GM21360 (cell line): ENCODE measurements around the gene PRKCQ.
"Not testable (repeated sequence)": the region's sequence is repeated elsewhere in the genome, so short reads cannot be mapped to it uniquely, and the experiment has no call there.

Source experiments
- ATAC-seq: cut with Tn5 transposase; IDR thresholded peaks from one replicate; pipeline ENCODE4 v1.9.1; 2021; ENCODE audit warnings: mild to moderate bottlenecking, moderate library complexity; ENCODE audit not compliant: unreplicated experiment

Gene PRKCQ

GRCh38 chr10:6393168-6393567, 186.9 kb downstream of the PRKCQ start:
- no peak for ATAC-seq

GRCh38 chr10:6390213-6390845, 189.7 kb downstream of the PRKCQ start:
- no peak for ATAC-seq

- no peak for ATAC-seq
Observed at GRCh38 chr10:6388261-6388893, 191.7 kb downstream of the PRKCQ start.

- no peak for ATAC-seq
Observed at GRCh38 chr10:6386960-6387359, 193.1 kb downstream of the PRKCQ start.

- ATAC-seq, result no peak
Observed at GRCh38 chr10:6386346-6386745, 193.7 kb downstream of the PRKCQ start.

GRCh38 chr10:6385665-6386064, 194.4 kb downstream of the PRKCQ start:
- ATAC-seq, result no peak

GRCh38 chr10:6384847-6385246, 195.2 kb downstream of the PRKCQ start:
- no peak for ATAC-seq

GRCh38 chr10:6384031-6384430, 196.0 kb downstream of the PRKCQ start:
- no peak for ATAC-seq

- no peak for ATAC-seq
Observed at GRCh38 chr10:6383096-6383812, 196.8 kb downstream of the PRKCQ start.

GRCh38 chr10:6382081-6382480, 198.0 kb downstream of the PRKCQ start:
- no peak for ATAC-seq

- not testable (repeated sequence) for ATAC-seq
Observed at GRCh38 chr10:6380478-6380877, 199.6 kb downstream of the PRKCQ start.

GRCh38 chr10:6379015-6379776, 200.9 kb downstream of the PRKCQ start:
- no peak for ATAC-seq
